Measurements from ENCODE around the gene CREBL2. TPM values are rescaled to one million over a fixed set of nuclear protein-coding genes. Genes with fewer than 3 reads are reported as not detected.

The CREBL2 gene
- total and polyA plus RNA-seq, 2 of the 13 experiments (the other 11 are each of a cell fraction or from before 2014, with no cell fraction given), result 6.9 to 8.4 TPM

- TF ChIP-seq XBP1 (CRISPR knock-in tag; IDR thresholded peaks at IDR 0.05), result no peak
- TF ChIP-seq RFX5 (IDR thresholded peaks at IDR 0.05; ENCODE audit: low read depth, low read length), result peak; percentile 88
- no peak for TF ChIP-seq CBFB (CRISPR knock-in tag; IDR thresholded peaks at IDR 0.05)
- TF ChIP-seq WIZ (CRISPR knock-in tag; IDR thresholded peaks at IDR 0.05), result no peak
- no peak for TF ChIP-seq ZNF563 (CRISPR knock-in tag; IDR thresholded peaks at IDR 0.05)
- no peak for TF ChIP-seq MEIS1 (CRISPR knock-in tag; IDR thresholded peaks at IDR 0.05; ENCODE audit: borderline replicate concordance)
- no peak for TF ChIP-seq MTF1 (CRISPR knock-in tag; IDR thresholded peaks at IDR 0.05)
- 0 out of 2 replicates have a peak, but pooled peaks have one; percentile 30 for TF ChIP-seq ARID3A (IDR thresholded peaks at IDR 0.05; ENCODE audit: low read depth, low read length)
- TF ChIP-seq SALL1 (CRISPR knock-in tag; IDR thresholded peaks at IDR 0.05), result no peak
- no peak for TF ChIP-seq ZBTB8A (CRISPR knock-in tag; IDR thresholded peaks at IDR 0.05; ENCODE audit: borderline replicate concordance, low read depth)
- no peak for TF ChIP-seq CSRNP2 (CRISPR knock-in tag; conservative IDR thresholded peaks at IDR 0.05; ENCODE audit: low read depth)
- TF ChIP-seq FIP1L1 (IDR thresholded peaks at IDR 0.05; ENCODE audit: borderline replicate concordance, insufficient read depth, low read depth, low read length), result no peak
- TF ChIP-seq HCFC1 (IDR thresholded peaks at IDR 0.05; ENCODE audit: low read depth, low read length), result no peak
- no peak for TF ChIP-seq SYNCRIP (IDR thresholded peaks at IDR 0.05; ENCODE audit: insufficient read depth, low read depth, low read length)
- TF ChIP-seq ZNF646 (CRISPR knock-in tag; IDR thresholded peaks at IDR 0.05), result no peak
- peak; percentile 32 to 75; a peak in 2 of 4 replicates for TF ChIP-seq POLR2A (IDR thresholded peaks at IDR 0.05; ENCODE audit: insufficient read depth in 1 of 2, low read depth in 2 of 2, low read length in 2 of 2)
- TF ChIP-seq SNAI1 (CRISPR knock-in tag; IDR thresholded peaks at IDR 0.05; ENCODE audit: borderline replicate concordance), result no peak
- no peak for TF ChIP-seq ZNF652 (CRISPR knock-in tag; IDR thresholded peaks at IDR 0.05; ENCODE audit: borderline replicate concordance, low read depth)
- TF ChIP-seq MIXL1 (CRISPR knock-in tag; IDR thresholded peaks at IDR 0.05), result no peak
- TF ChIP-seq NR1H2 (CRISPR knock-in tag; IDR thresholded peaks at IDR 0.05; ENCODE audit: borderline replicate concordance, low read depth), result no peak
Measured at GRCh38 chr12:12612358-12612757, 682 bp downstream of the CREBL2 start (continued).

Measured in HepG2 (cell line).